ENCODE data around the gene DTWD2.

DTWD2 gene

DNA sequence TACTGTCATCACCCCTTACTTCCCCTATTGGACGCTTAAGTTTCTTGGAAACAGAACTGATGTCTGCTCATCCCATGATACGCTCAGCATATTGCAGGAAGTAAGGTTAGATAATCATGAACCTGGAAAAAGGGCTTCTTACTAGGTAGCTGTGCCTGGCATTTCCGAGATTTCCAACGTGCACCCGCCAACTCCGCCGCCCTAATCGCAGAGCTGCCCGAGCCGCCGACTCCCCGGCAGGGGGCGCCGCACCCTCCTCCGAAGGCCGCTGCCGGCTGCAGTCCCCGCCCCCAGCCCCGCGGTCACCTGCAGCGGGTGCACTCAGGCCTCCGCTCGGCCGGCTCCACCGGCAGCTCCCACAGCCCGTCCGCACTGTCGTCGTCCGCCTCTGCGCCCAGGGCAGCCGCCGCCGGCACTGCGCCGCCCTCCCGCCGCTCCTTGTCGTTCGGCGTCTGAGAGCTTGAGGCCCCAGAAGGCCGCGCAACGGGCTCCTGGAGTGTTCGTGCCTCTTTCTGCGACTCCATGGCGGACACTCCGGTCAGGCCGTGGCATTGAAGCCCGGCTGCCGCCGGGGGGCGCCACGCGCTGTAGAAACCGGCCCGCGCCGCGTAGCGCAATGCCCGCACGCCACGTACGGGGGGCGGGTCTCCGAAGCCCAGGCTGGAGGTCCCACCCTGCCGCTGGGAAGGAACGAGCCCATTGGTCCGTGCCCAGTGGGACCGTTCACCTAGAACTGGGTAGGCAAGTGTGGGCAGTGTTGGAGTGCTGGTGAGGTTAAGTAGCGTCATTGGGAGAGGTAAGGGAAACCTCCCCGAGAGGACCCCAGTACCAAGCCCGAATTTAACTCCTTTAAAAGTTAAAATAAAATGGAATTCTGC lies at the start of gene DTWD2:
Gene DTWD2, minus strand, starts transcription at position 560 of the 878 bp plus-strand sequence. Its CDS starts 36 bp downstream, at position 524.
- peaks cover 8% of the 10 kb centered on the region for H3K4me1 ChIP-seq (ENCODE audit: low read depth, poor library complexity, severe bottlenecking)
- H3K27ac ChIP-seq: peak within 1 kb of the TSS; percentile 85
- H2AFZ ChIP-seq (ENCODE audit: low read depth): peak within 1 kb of the TSS; percentile 78
- H3K9ac ChIP-seq: peak within 1 kb of the TSS; percentile 87; the same call in 1 of the 2 replicates
- H3K4me2 ChIP-seq: peak within 1 kb of the TSS; percentile 64
- H3K4me3 ChIP-seq (IDR thresholded peaks at IDR 0.05; ENCODE audit: insufficient read depth, low read depth, low read length): no peak within 1 kb of the TSS
- TF ChIP-seq CTCF (conservative IDR thresholded peaks at IDR 0.05; ENCODE audit: low read depth, low read length): peak; percentile 94
- no peaks in the 10 kb centered on the region for H3K27me3 ChIP-seq (ENCODE audit: insufficient read depth, low read depth)
- H3K36me3 ChIP-seq (ENCODE audit: insufficient read depth): no peaks in the 10 kb centered on the region
- no peaks in the 10 kb centered on the region for H3K79me2 ChIP-seq (ENCODE audit: insufficient read depth, low read depth)
- H4K20me1 ChIP-seq (ENCODE audit: insufficient read depth): no peaks in the 10 kb centered on the region

DNA sequence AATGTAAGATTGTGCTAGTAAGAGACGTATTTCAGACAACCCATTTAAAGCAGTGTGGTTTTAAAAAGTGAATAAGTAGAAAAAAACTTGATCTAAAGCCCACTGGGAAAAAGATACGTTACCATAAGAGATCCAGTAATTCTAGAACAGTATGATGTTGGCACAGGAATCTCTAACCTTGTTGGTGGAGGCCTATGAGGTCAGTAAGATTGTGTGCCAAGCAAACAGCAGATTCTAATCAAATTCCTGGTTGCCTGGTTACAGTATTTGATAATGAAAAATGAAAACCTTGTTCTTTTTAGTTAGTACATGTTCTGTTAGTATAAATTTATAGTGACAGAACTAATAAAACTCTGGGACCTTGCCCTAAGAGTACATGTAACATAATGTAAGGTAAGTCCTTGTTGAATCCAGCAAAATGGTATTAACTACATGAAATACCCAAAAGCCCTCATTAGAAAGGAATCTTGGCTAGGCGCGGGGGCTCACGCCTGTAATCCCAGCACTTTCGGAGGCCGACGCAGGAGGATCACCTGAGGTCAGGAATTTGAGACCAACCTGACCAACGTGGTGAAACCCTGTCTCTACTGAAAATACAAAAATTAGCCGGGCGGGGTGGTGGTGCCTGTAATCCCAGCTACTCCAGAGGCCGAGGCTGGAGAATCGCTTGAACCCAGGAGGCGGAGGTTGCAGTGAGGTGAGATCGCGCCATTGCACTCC lies 49.3 kb upstream of the DTWD2 start:
- H3K27ac ChIP-seq: no peak overlapping the region
- no peak overlapping the region for H3K4me2 ChIP-seq
- no peaks in the 10 kb centered on the region for H3K27me3 ChIP-seq (ENCODE audit: insufficient read depth, low read depth)
- H3K36me3 ChIP-seq (ENCODE audit: insufficient read depth): no peaks in the 10 kb centered on the region
- TF ChIP-seq CTCF (conservative IDR thresholded peaks at IDR 0.05; ENCODE audit: low read depth, low read length): no peak
- H3K4me3 ChIP-seq (IDR thresholded peaks at IDR 0.05; ENCODE audit: insufficient read depth, low read depth, low read length): no peak overlapping the region
- H3K79me2 ChIP-seq (ENCODE audit: insufficient read depth, low read depth): no peaks in the 10 kb centered on the region
- peaks cover 3% of the 10 kb centered on the region for H3K4me1 ChIP-seq (ENCODE audit: low read depth, poor library complexity, severe bottlenecking)
- no peaks in the 10 kb centered on the region for H4K20me1 ChIP-seq (ENCODE audit: insufficient read depth)
- H2AFZ ChIP-seq (ENCODE audit: low read depth): no peak overlapping the region
- no peak overlapping the region for H3K9ac ChIP-seq

DNA sequence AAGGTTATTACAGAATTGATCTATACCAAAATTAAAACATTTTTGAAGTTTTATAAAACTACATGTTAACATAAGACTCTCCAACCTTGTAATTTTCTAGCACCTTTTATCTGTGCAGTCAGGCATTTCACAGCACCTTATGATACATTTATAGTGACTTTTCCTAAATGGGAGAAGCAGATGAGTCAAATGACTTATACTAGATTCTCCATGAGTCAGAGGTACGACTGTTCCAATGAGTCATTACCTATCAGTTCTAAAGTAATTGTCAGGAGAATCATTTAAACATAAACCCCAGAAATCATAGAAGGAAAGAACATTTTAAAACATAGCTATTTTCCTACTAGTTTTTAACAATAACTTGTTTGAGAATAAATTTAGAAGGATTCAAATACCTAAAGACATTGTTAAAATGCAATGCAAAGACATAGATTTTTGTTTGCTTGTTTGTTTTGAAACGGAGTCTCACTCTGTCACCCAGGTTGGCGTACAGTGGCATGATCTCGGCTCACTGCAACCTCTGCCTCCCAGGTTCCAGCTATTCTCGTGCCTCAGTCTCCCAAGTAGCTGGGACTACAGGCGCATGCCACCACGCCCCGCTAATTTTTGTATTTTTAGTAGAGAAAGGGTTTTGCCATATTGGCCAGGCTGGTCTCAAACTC lies 47.9 kb upstream of the DTWD2 start:
- Histone ChIP-seq H2AFZ (ENCODE audit: low read depth) (no peak overlapping the region), H3K4me2 (no peak overlapping the region), H4K20me1 (ENCODE audit: insufficient read depth) (no peaks in the 10 kb centered on the region), H3K27ac (no peak overlapping the region), H3K9ac (no peak overlapping the region), H3K79me2 (ENCODE audit: insufficient read depth, low read depth) (no peaks in the 10 kb centered on the region), H3K4me1 (ENCODE audit: low read depth, poor library complexity, severe bottlenecking) (peaks cover 18% of the 10 kb centered on the region), H3K4me3 (IDR thresholded peaks at IDR 0.05; ENCODE audit: insufficient read depth, low read depth, low read length) (no peak overlapping the region), H3K27me3 (ENCODE audit: insufficient read depth, low read depth) (no peaks in the 10 kb centered on the region), H3K36me3 (ENCODE audit: insufficient read depth) (no peaks in the 10 kb centered on the region)
- TF ChIP-seq CTCF (conservative IDR thresholded peaks at IDR 0.05; ENCODE audit: low read depth, low read length): no peak

DNA sequence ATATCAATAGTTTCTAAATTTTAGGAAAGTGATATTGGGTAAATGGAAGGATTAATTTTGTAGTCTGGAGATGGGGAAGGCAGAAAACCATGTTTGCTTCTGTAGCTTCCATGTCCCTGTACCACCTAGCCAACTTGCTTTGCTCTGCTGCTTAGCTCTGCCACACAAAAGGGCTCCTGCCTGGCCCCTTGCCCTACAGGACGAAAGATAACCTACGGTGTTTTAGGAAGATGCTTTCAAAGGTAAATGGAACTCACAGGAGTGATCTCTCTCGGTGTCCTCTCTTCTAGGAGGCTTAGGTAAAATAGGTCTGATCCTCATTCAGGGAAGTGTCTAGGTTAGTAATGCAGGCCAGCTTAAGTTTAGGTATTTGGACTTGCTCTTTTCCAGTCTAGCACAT lies 44.8 kb upstream of the DTWD2 start:
- TF ChIP-seq CTCF (conservative IDR thresholded peaks at IDR 0.05; ENCODE audit: low read depth, low read length): no peak

More for the DNA sequence above, 44.8 kb upstream of the DTWD2 start:
- H4K20me1 ChIP-seq (ENCODE audit: insufficient read depth): no peaks in the 10 kb centered on the region
- no peak overlapping the region for H3K27ac ChIP-seq
- peaks cover 31% of the 10 kb centered on the region for H3K4me1 ChIP-seq (ENCODE audit: low read depth, poor library complexity, severe bottlenecking)
- no peaks in the 10 kb centered on the region for H3K27me3 ChIP-seq (ENCODE audit: insufficient read depth, low read depth)
- H3K4me3 ChIP-seq (IDR thresholded peaks at IDR 0.05; ENCODE audit: insufficient read depth, low read depth, low read length): no peak overlapping the region
- no peaks in the 10 kb centered on the region for H3K79me2 ChIP-seq (ENCODE audit: insufficient read depth, low read depth)
- H3K9ac ChIP-seq: no peak overlapping the region
- H2AFZ ChIP-seq (ENCODE audit: low read depth): no peak overlapping the region
- H3K4me2 ChIP-seq: peak overlapping the region; percentile 30; the same call in 1 of the 2 replicates
- H3K36me3 ChIP-seq (ENCODE audit: insufficient read depth): no peaks in the 10 kb centered on the region
